HG03039 (cell line): Measurements from ENCODE around the gene GP5.

Source experiments
- ATAC-seq: cut with Tn5 transposase; IDR thresholded peaks from one replicate; pipeline ENCODE4 v1.9.1; 2021; ENCODE audit warnings: mild to moderate bottlenecking, moderate library complexity; ENCODE audit not compliant: unreplicated experiment

Gene GP5

DNA sequence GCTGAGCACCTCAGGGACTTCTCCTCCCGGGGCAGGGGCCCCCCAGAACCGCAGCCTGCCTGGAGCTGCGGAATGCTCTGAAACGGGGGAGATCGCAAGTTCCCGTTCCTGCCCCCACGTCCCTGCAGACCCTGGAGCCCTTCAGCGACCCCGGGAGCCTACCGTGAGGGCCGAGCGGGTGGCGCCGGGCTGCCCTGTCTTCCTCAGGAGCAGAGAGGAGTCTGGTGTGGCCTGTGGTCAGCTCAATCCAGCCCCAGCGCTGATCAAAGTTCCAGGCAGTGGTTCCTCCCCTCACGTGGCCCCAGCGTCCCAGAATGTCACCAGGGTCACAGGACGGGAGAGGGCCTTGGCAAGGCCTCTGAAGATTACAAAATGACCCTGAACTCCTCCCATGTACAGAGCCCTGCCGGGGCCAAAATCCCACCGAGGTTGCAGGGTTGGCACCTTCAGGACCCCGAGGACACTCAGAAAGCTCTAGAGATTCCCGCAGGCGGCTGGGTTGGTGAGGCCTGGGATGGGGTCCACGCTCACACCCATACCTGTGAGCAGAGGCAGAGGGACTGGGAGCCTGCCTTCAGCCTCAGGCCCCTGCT, 47.9 kb downstream of the GP5 start, which contains the start of gene CPN2:
TSS of gene CPN2 (minus strand) at position 249 of the 593 bp plus-strand sequence. CDS start 8,626 bp downstream, outside the sequence.
- no peak for ATAC-seq

GRCh38 chr3:194350726-194351071, 48.4 kb downstream of the GP5 start:
- no peak for ATAC-seq

- no peak for ATAC-seq
These were observed 50.7 kb downstream of the GP5 start for GRCh38 chr3:194348354-194348753.

- no peak for ATAC-seq
These were observed 52.4 kb downstream of the GP5 start for GRCh38 chr3:194346621-194347020.

DNA sequence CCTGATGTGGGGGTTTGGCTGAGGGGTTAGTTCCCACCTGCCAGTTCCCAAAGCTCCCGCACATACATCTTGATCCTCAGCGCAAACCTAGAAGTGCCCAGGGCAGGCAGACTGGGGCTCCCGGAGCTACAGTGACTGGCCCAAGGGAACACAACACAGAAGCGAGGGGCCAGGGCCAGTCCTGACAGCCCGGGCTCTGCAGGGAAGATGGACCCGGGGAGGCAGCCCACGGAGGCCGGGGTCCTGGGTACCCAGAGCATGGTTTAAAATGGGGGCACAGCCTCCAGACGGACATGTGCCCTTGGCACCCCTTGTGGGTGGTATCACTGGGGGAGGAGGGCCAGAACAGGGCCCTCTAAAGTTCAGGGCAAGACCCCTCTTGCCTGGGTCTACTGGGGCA, 53.0 kb downstream of the GP5 start:
- ATAC-seq, result no peak
